Measurements from ENCODE around the gene MYO5A.
"Not testable (repeated sequence)": the region's sequence is repeated elsewhere in the genome, so short reads cannot be mapped to it uniquely, and the experiment has no call there.

Gene MYO5A

GRCh38 chr15:52540374-52541012, 11.8 kb upstream of the MYO5A start:
- DNase-seq (ENCODE audit: low spot score): no peak

DNA sequence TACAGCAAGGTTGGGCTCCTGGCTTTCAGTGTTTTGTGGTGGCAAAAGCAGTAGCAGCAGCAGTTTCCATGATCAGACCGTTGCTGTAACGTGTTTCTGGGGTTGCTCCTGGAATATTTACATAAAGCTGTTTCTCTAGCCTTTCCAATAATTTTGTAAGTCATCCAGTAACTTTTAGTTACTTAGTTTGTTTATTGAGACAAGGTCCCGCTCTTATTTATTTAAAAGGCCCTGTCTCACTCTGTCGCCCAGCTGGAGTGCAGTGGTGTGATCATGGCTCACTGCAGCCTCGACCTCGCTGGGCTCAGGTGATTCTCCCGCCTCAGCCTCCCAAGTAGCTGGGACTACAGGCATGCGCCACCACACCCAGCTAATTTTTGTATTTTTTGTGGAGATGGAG, 8.8 kb upstream of the MYO5A start:
- DNase-seq (ENCODE audit: low spot score): no peak

- no peak for DNase-seq (ENCODE audit: low spot score)
Observed at GRCh38 chr15:52532427-52532826, 3.7 kb upstream of the MYO5A start.

- DNase-seq (ENCODE audit: low spot score): no peak
Observed at GRCh38 chr15:52529940-52530339, 1.3 kb upstream of the MYO5A start.

DNA sequence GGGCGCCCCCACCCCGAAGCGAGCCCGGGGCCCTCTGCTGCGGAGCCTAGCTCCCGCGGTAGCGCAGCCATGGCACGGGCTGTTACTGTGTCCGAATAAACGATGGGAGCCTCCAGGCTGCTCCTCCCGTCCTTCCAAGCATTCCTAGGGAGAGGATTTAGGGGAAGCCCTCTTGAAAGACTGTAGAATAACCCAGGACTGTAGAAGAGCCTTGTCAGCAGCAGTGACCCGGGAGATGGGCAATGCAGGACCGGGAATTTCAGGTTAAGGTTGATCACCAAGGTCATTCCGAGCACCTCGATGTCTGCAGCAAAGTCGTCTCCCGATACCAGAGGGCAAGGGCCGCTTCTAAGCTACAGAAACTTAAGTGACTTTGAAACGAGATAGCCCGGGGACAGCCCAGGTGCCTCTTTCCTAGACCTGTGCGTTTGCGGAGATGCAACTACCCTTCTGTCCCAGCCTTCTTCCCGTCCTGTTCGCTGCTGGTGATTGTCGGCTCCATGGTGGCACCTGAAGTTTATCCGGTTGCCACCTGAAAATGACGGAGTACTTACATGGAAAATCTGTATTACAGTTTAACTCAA, 753 bp upstream of the MYO5A start:
- no peak for DNase-seq (ENCODE audit: low spot score)

- DNase-seq (ENCODE audit: low spot score): peak; percentile 42
Observed at GRCh38 chr15:52527911-52528563, 643 bp downstream of the MYO5A start.

- DNase-seq (ENCODE audit: low spot score): no peak
Observed at GRCh38 chr15:52527196-52527910, 1.3 kb downstream of the MYO5A start.

DNA sequence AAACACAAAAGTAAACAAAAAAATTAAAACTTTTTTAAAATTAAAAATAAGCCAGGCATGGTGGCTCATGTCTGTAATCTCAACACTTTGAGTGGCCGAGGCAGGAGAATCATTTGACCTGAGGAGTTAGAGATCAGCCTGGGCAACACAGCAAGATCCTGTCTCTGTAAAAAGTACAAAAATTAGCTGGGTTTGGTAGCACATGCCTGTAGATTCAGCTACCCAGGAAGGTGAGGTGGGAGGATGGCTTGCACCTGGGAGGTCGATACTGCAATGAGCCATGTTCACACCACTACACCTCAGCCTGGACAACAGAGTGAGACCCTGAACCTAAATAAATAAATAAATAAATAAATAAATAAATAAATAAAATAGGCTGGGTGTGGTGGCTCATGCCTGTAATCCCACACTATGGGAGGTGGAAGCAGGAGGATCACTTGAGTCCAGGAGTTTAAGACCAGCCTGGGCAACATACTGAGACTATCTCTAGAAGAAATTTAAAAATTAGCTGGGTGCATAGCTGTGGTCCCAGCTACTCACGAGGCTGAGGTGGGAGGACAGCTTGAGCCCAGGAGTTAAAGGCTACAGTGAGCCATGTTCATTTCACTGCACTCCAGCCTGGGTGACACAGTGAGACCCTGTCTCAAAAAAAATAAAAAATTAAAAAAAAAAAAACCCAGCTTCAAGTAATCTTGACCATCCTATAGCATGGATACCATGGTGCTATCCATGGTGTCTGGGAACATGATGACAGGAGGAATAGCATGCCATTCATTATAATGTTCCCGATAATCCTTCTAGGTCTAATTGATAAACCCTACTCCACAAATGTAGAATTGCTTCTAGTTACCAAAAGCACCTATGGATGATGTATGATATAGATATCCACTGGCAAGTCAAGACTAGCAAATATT, 4.2 kb downstream of the MYO5A start:
- no peak for DNase-seq (ENCODE audit: low spot score)

GRCh38 chr15:52523647-52524046, 5.0 kb downstream of the MYO5A start:
- DNase-seq (ENCODE audit: low spot score): no peak

DNA sequence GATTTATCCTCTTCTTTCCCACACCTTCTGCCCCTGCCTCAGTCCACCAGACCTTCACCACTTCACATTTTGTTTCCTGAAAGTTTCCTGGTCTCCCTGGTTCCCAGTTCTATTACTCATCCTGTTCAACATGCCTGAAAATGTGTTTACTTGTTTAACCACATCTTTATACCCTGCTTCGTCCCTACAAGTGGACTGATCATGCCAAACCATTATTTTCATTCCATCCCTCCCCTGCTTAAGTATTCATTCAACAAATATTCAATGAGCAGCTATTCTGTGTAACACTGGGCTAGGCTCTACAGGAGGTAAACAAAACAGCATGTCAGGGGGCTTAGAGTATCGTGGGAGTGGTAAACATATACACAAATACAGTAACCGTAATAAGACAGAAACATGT, 5.5 kb downstream of the MYO5A start:
- peak; percentile 82 for DNase-seq (ENCODE audit: low spot score)

DNA sequence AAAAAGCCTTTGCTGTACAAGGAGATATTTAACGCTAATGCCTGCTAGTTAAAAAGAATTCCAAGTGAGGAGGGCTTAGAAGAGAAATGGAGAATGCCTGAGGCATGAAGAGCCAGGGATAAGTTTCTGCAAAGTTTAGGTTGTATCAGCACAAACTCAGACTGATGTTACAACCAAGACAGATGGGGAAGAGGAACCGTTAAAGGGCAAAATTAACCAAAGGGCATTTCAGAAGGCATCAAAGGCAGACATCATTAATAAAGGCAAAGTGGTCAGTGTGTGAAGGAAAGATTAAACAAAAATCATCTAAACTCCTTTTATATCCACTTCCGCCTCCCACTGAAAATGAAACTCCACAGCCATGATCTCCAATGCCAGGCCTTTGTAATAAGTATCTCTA, 7.0 kb downstream of the MYO5A start:
- DNase-seq (ENCODE audit: low spot score): no peak

- DNase-seq (ENCODE audit: low spot score): no peak
Observed at GRCh38 chr15:52520421-52520820, 8.3 kb downstream of the MYO5A start.

- DNase-seq (ENCODE audit: low spot score): no peak
Observed at GRCh38 chr15:52518487-52519371, 10.0 kb downstream of the MYO5A start.

GRCh38 chr15:52517014-52517413, 11.7 kb downstream of the MYO5A start:
- no peak for DNase-seq (ENCODE audit: low spot score)

DNA sequence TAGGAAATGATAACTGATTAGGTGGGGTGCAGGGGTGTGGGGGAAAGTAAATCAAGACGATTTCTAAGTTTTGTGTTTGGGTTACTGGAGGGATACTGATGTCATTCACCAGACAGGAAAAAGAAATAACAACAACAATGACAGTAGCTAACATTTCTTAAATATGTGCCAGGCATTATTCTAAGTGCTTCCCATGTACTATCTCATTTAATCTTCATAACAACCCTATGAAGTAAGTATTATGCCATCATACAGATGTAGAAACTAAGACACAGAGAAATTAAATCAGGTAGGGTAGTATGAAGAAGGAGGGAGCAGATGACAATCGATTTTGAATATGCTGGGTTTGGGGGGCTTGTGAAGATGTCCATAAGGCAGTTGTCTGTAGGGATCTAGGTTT, 13.3 kb downstream of the MYO5A start:
- DNase-seq (ENCODE audit: low spot score): no peak

GRCh38 chr15:52514482-52514881, 14.2 kb downstream of the MYO5A start:
- no peak for DNase-seq (ENCODE audit: low spot score)

DNA sequence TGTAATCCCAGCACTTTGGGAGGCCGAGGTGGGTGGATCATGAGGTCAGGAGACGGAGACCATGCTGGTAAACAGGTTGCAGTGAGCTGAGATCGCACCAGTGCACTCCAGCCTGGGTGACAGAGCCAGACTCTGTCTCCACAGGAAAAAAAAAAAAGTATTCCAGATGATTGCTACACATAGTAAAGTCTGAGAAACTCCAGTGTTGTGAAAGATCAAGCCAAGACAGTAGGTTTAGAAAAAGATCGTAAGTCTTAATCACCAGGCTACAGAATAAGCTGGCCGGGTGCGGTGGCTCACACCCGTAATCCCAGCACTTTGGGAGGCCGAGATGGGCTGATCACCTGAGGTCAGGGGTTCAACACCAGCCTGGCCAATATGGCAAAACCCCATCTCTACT, 15.8 kb downstream of the MYO5A start:
- DNase-seq (ENCODE audit: low spot score): not testable (repeated sequence)

DNA sequence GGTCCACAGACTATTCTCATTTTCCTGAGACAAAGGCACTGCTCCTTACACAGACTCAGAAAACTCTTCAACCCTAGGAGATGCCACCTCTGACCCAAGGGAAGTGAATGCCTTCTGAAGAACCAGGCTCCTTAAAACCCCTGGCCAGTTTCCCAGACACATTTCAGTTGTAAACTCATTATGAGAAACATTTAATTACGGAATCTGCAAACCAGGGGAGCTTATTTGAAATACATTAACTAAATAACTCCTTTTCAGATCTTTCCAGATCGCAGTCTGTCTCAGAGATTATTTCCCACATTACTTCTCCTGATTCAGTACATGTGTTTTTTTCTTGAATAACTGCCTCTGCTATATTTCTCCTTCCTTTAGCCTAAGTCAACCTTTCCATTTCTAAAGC, 17.6 kb downstream of the MYO5A start:
- no peak for DNase-seq (ENCODE audit: low spot score)

DNA sequence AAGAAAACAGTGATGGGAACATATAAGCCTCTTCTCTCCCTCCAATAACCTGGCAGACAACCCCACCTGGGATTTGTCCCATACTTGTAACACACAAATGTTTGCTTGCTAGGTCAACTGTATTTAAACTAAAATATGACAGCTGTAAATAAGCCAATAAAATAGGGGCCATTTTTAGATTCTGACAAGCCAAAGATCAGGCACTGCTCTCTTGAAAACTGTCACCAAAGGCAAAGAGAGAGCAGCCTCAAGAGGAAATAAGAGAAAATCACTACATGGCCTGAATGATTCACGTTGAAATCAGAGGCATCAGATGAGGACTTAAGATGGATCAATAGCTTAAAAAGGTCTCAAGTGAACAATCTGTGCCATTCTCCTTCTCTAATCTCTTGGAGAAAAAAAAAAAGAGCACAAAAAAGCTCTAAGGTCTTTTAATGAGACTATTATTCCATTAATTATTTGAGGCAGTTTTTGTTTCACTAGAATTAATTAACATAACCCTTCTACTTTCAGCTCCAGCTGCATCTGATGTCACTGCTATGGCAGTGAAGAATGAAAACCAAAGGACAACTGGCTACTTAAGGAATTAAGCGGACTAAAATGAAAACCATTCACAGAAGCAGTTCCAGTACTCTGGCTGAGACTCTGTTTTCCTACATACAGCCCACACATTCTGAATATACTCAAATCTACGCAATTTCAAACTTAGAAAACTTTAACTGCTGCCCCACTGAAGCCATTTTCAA, 19.0 kb downstream of the MYO5A start:
- DNase-seq (ENCODE audit: low spot score): no peak

DNA sequence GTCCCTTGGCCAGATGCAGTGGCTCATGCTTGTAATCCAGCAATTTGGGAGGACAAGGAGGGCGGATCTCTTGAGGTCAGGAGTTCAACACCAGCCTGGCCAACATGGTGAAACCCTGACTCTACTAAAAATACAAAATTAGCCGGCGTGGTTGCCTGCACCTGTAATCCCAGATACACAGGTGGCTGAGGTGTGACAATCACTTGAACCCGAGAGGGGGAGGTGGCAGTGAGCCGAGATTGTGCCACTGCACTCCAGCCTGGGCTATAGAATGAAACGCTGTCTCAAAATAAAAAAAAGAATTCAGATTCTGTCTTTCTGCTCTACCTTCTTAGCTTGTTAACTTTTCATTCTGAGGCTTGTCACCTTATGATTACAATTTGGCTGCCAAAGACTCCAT, 22.1 kb downstream of the MYO5A start:
- DNase-seq (ENCODE audit: low spot score): no peak

Data from hepatic stellate cell (primary cell).